ENCODE results near the gene CTNNBL1. TPM values are rescaled to one million over a fixed set of nuclear protein-coding genes. Genes with fewer than 3 reads are reported as not detected.

CTNNBL1 gene
- total and polyA plus RNA-seq, 8 donors: 10.5 to 148 (median 42.0) TPM

- 69 to 89% (median 82%) methylated on average over 1 of the region's 1 CpG for WGBS, 5 donors
- H3K27ac ChIP-seq: no peak overlapping the region
- H3K4me3 ChIP-seq: no peak overlapping the region
- H3K27me3 ChIP-seq: no peaks in the 10 kb centered on the region
- no peaks in the 10 kb centered on the region for H3K9me3 ChIP-seq
- intact Hi-C loops (cut with DNase I; ENCODE audit: low total_unique reads): no loop called here
- no peak for DNase-seq
- TF ChIP-seq EP300 (IDR thresholded peaks at IDR 0.05) (no peak), CTCF (IDR thresholded peaks at IDR 0.05) (no peak), POLR2AphosphoS5 (IDR thresholded peaks at IDR 0.05) (no peak), POLR2A (IDR thresholded peaks at IDR 0.05) (no peak)
- peaks cover 0 to 4% (median 0%) of the 10 kb centered on the region in 4 donors for H3K36me3 ChIP-seq
- H3K4me1 ChIP-seq: peaks cover 10 to 28% (median 20%) of the 10 kb centered on the region in 4 donors
Observed at GRCh38 chr20:37702403-37703034, 8.7 kb downstream of the CTNNBL1 start.

GRCh38 chr20:37703035-37703845 is 9.4 kb downstream of the CTNNBL1 start:
- H3K36me3 ChIP-seq: peaks cover 0 to 4% (median 0%) of the 10 kb centered on the region in 4 donors
- peaks cover 10 to 27% (median 17%) of the 10 kb centered on the region in 4 donors for H3K4me1 ChIP-seq
- intact Hi-C loops (cut with DNase I; ENCODE audit: low total_unique reads): no loop called here
- no peak for DNase-seq
- 79 to 93% (median 89%) methylated on average over 6 of the region's 6 CpGs for WGBS, 5 donors
- no peaks in the 10 kb centered on the region for H3K9me3 ChIP-seq
- no peak overlapping the region for H3K4me3 ChIP-seq
- no peak for TF ChIP-seq POLR2AphosphoS5 (IDR thresholded peaks at IDR 0.05)
- no peak for TF ChIP-seq CTCF (IDR thresholded peaks at IDR 0.05)
- TF ChIP-seq EP300 (IDR thresholded peaks at IDR 0.05): no peak
- TF ChIP-seq POLR2A (IDR thresholded peaks at IDR 0.05): no peak
- H3K27ac ChIP-seq: no peak overlapping the region
- no peaks in the 10 kb centered on the region for H3K27me3 ChIP-seq

GRCh38 chr20:37704955-37705354 is 11.1 kb downstream of the CTNNBL1 start:
- H3K4me1 ChIP-seq: peaks cover 2 to 13% (median 5%) of the 10 kb centered on the region in 4 donors
- no peak for DNase-seq
- H3K9me3 ChIP-seq: no peaks in the 10 kb centered on the region
- no peak overlapping the region for H3K4me3 ChIP-seq
- intact Hi-C loops (cut with DNase I; ENCODE audit: low total_unique reads): no loop called here
- WGBS, 5 donors: 93 to 100% (median 97%) methylated on average over 1 of the region's 1 CpG
- peaks cover 0 to 4% (median 0%) of the 10 kb centered on the region in 4 donors for H3K36me3 ChIP-seq
- TF ChIP-seq CTCF (IDR thresholded peaks at IDR 0.05) (no peak), EP300 (IDR thresholded peaks at IDR 0.05) (no peak), POLR2A (IDR thresholded peaks at IDR 0.05) (no peak), POLR2AphosphoS5 (IDR thresholded peaks at IDR 0.05) (no peak)
- H3K27ac ChIP-seq: no peak overlapping the region
- no peaks in the 10 kb centered on the region for H3K27me3 ChIP-seq

GRCh38 chr20:37706298-37706697 is 12.5 kb downstream of the CTNNBL1 start:
- Histone ChIP-seq H3K27me3 (no peaks in the 10 kb centered on the region), H3K4me1 (peaks cover 14 to 17% (median 16%) of the 10 kb centered on the region in 4 donors), H3K9me3 (no peaks in the 10 kb centered on the region), H3K4me3 (no peak overlapping the region), H3K36me3 (peaks cover 0 to 4% (median 0%) of the 10 kb centered on the region in 4 donors), H3K27ac (no peak overlapping the region)
- DNase-seq: no peak
- WGBS, 5 donors: 89 to 96% (median 93%) methylated on average over 3 of the region's 3 CpGs
- intact Hi-C loops (cut with DNase I; ENCODE audit: low total_unique reads): no loop called here
- TF ChIP-seq POLR2A (IDR thresholded peaks at IDR 0.05) (no peak), EP300 (IDR thresholded peaks at IDR 0.05) (no peak), POLR2AphosphoS5 (IDR thresholded peaks at IDR 0.05) (no peak), CTCF (IDR thresholded peaks at IDR 0.05) (no peak)

All from stomach (tissue), 9 donors.